ENCODE measurements around the gene RERE.

DNA sequence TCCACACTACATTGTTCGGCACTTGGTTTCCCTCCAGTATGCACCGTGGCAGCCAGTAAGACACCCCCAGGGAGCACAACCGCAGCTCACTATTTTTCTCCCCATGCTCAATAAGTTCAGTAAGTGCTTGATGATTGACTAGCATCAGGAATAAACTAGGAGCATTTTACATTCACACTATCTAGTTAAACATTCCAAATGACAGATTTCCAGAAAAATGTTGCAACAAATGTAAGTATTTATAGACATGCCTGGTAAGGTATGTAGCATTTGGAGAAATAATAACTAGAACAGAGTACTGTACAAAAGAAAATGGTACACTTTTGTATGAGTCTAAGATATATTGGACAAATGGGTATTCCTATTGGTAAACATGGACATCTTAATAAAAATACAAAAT is 406.6 kb downstream of the RERE start:
- TF ChIP-seq, protein P1, sequence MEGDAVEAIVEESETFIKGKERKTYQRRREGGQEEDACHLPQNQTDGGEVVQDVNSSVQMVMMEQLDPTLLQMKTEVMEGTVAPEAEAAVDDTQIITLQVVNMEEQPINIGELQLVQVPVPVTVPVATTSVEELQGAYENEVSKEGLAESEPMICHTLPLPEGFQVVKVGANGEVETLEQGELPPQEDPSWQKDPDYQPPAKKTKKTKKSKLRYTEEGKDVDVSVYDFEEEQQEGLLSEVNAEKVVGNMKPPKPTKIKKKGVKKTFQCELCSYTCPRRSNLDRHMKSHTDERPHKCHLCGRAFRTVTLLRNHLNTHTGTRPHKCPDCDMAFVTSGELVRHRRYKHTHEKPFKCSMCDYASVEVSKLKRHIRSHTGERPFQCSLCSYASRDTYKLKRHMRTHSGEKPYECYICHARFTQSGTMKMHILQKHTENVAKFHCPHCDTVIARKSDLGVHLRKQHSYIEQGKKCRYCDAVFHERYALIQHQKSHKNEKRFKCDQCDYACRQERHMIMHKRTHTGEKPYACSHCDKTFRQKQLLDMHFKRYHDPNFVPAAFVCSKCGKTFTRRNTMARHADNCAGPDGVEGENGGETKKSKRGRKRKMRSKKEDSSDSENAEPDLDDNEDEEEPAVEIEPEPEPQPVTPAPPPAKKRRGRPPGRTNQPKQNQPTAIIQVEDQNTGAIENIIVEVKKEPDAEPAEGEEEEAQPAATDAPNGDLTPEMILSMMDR (IDR thresholded peaks at IDR 0.05), result no peak
- TF ChIP-seq POLR2A (IDR thresholded peaks at IDR 0.05), result no peak
- TF ChIP-seq POLR2AphosphoS5 (IDR thresholded peaks at IDR 0.05; ENCODE audit: insufficient read depth in 1 of 2, low read depth in 1 of 2), result no peak
